Measurements from ENCODE around the gene ARL8A.

The ARL8A gene

DNA sequence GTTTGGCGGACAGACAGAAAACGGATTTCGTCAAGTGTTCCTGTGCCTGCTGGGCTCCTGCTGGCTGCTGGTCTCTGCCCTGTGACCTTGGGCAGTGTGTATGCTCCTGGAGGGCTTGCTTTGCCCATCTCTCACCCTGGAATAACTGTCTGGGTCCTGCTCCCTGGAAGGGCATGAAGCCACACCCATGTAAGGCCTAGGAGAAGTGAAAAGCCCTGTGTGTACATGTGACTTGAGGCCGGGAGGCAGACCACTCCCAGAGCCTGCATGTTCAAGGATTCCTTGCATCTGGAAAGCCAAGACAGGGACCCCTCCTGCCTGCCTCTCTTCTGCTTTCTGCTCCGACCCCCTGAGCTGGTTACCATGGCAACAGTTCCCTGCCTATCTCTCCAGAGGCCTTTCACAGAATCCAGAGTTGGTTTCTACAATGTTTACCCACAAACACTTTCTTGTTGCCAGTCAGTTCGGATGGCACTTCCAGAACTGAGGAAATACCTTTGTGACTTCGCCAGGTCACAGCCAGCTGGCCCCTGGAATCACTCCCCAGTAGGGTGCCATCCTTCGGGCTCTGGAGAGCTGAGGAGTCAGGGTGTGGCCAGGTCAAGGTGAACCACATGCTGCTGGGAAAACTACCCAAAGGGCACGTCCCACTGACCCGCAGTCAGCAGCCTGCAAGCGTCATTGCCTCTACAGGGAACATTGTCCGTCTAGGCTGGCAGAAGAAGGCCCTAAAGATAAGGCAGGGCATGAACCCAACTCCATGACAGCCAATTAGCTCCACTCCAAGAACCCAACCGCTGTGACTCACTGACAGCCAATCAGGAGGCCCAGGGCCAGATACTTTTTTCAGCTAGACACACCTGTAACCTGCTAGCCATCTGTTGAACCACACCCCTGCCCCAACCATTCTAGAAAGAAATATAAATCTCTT lies 36.5 kb downstream of the ARL8A start:
- Histone ChIP-seq H3K4me3 (ENCODE audit: low read length) (no peak overlapping the region), H3K9me3 (ENCODE audit: control insufficient read depth, low read length) (no peaks in the 10 kb centered on the region), H3K27me3 (ENCODE audit: control insufficient read depth, insufficient read depth, low read length) (no peaks in the 10 kb centered on the region), H3K4me1 (ENCODE audit: control insufficient read depth, insufficient read depth, low read length) (peaks cover 67% of the 10 kb centered on the region), H3K9ac (ENCODE audit: low read length) (peak overlapping the region; percentile 95), H3K36me3 (ENCODE audit: control insufficient read depth, insufficient read depth, low read length) (no peaks in the 10 kb centered on the region)

DNA sequence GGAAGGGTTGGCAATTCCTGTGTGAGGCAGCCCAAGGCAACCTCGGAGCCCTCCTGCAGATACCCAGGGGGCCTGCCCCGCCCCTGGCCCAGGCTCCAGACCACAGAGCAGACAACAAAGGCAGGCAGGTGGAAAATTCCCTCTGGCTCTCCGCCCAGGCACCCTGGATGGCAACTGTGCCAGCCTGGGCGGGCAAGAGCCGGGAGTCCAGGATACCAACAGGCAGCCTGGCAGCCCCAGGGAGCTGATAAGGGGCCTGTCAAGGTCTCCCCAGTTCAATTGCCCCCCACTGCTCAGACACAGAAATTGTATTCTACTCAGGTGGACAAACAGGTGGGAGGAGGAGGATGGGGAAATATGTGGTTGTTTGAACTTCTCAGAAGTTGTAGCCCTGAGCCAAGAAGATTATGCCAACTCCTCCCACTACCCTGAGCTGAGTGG lies 37.2 kb downstream of the ARL8A start:
- Histone ChIP-seq H3K9me3 (ENCODE audit: control insufficient read depth, low read length) (no peaks in the 10 kb centered on the region), H3K4me1 (ENCODE audit: control insufficient read depth, insufficient read depth, low read length) (peaks cover 63% of the 10 kb centered on the region), H3K36me3 (ENCODE audit: control insufficient read depth, insufficient read depth, low read length) (no peaks in the 10 kb centered on the region), H3K27me3 (ENCODE audit: control insufficient read depth, insufficient read depth, low read length) (no peaks in the 10 kb centered on the region), H3K4me3 (ENCODE audit: low read length) (no peak overlapping the region), H3K9ac (ENCODE audit: low read length) (peak overlapping the region; percentile 95)

DNA sequence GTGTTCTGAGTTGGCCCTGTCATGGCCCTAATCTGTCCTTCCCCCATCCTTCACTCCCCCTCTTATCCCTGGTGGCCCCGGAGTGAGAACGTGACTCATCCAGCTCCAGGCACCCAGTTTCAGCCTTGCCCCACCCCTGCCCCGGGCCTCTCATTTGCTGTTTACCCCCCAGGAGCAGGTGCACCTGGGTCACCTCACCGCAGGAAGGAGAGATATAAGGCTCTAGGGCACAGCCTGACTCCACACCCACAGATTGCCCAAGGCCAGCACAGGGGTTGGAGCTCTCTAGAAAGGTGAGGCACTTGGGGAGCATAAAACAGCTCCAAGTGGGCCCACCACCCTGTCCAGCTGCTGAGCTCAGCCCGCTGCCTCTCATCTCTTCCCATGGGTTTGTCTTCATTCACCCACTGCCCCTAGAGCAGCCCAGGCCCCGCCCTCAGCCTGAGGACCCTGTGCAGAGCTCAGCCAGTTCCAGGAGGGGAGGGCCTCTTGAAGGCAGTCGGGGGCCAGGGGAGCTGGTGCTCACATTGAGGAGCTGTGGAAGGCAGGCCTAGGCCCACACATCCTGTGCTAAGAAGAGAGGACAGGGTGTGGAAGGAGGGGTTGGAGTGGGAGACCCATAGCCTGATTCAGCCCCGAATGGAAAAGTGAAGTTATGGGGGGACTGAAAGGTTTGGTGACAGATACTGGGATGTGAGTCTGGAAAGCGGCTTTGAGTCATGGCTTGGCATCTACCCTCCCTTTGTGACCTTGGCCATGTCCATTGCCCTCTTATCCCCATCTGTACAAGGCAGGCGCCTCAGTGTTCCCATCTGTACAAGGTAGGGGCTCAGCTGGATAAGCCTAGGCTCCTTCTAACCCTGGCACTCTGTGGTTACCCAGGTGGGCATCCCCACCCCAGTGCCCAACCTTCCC lies 37.9 kb downstream of the ARL8A start:
- Histone ChIP-seq H3K4me3 (ENCODE audit: low read length) (peak overlapping the region; percentile 44), H3K27me3 (ENCODE audit: control insufficient read depth, insufficient read depth, low read length) (no peaks in the 10 kb centered on the region), H3K9me3 (ENCODE audit: control insufficient read depth, low read length) (no peaks in the 10 kb centered on the region), H3K4me1 (ENCODE audit: control insufficient read depth, insufficient read depth, low read length) (peaks cover 65% of the 10 kb centered on the region), H3K36me3 (ENCODE audit: control insufficient read depth, insufficient read depth, low read length) (no peaks in the 10 kb centered on the region), H3K9ac (ENCODE audit: low read length) (peak overlapping the region; percentile 95)

DNA sequence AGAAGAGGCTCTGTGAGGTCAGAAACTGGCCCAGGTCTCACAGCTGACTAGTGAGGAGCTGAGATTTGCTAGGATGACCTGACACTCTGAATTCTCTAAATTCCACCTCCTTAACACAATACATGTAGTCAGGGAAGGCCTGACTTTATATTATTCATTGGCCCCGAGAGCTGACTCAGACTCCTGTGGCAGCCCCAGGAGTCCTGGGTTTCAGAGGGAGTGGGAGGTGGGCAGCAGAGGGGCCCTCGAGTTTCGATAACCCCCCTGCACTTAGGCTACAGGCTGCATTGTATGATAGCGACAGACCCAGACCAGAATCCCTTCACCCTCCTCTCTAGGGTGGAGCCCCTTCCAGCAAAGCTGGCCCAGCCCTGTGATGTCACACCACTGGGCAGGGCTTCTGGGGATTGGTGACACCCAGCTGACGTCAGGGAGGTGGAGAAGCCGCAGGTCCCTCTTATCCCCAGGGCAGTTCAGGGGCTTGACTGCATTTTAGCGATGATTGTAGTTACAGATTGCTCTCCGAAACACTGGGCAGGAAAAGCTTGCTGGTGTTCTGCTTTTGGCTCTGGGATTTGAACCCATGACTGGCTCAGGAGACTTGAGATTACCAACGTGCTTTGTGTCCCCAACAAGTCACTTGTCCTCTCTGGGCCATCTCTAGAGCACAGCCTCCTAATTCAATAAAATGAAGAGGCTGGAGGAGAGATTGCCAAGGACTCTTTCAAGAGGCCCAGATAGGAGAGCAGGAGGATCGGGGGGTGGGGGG lies 38.8 kb downstream of the ARL8A start:
- Histone ChIP-seq H3K9ac (ENCODE audit: low read length) (peak overlapping the region; percentile 95), H3K27me3 (ENCODE audit: control insufficient read depth, insufficient read depth, low read length) (no peaks in the 10 kb centered on the region), H3K36me3 (ENCODE audit: control insufficient read depth, insufficient read depth, low read length) (no peaks in the 10 kb centered on the region), H3K4me1 (ENCODE audit: control insufficient read depth, insufficient read depth, low read length) (peaks cover 73% of the 10 kb centered on the region), H3K9me3 (ENCODE audit: control insufficient read depth, low read length) (no peaks in the 10 kb centered on the region), H3K4me3 (ENCODE audit: low read length) (peak overlapping the region; percentile 21)

DNA sequence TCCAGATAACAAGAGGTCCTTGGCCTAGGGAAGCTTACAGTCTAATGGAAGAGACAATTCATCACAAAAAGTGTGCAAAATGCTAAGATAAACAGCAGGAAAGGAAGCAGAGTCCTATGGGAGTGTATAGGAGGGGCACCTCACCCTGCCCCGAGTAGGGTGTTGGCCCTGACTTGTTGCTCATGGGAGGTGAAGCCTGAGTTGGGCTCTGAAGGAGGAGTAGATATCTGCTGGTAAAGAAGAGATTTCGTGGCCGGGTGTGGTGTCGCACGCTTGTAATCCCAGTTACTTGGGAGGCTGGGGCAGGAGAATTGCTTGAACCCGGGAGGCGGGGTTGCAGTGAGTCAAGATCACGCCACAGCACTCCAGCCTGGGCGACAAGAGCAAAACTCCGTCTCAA lies 40.5 kb downstream of the ARL8A start:
- Histone ChIP-seq H3K36me3 (ENCODE audit: control insufficient read depth, insufficient read depth, low read length) (no peaks in the 10 kb centered on the region), H3K9me3 (ENCODE audit: control insufficient read depth, low read length) (no peaks in the 10 kb centered on the region), H3K27me3 (ENCODE audit: control insufficient read depth, insufficient read depth, low read length) (no peaks in the 10 kb centered on the region), H3K4me3 (ENCODE audit: low read length) (no peak overlapping the region), H3K4me1 (ENCODE audit: control insufficient read depth, insufficient read depth, low read length) (peaks cover 64% of the 10 kb centered on the region), H3K9ac (ENCODE audit: low read length) (no peak overlapping the region)

DNA sequence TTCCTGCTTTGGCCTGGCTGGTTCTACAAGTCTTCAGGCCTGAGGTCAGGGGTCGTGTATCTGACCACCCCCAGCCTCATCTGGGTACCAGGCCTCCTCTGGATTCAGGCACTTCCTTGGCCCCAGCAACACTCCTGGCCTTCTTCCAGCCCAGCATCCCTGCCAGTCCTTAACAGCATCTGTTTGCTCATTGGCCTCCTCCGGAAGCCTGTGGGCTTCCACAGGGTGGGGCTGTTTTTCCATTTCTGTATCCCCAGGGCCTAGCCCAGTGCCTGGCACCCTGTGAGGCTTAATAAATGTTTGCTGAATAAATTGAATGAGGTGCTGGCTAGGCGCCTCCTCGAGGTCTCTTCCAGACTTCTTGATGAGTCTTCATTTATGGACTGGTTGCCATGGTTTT lies 43.4 kb downstream of the ARL8A start:
- no peaks in the 10 kb centered on the region for H3K27me3 ChIP-seq (ENCODE audit: control insufficient read depth, insufficient read depth, low read length)
- no peaks in the 10 kb centered on the region for H3K36me3 ChIP-seq (ENCODE audit: control insufficient read depth, insufficient read depth, low read length)
- no peaks in the 10 kb centered on the region for H3K9me3 ChIP-seq (ENCODE audit: control insufficient read depth, low read length)
- peak overlapping the region; percentile 35 for H3K9ac ChIP-seq (ENCODE audit: low read length)
- H3K4me1 ChIP-seq (ENCODE audit: control insufficient read depth, insufficient read depth, low read length): peaks cover 35% of the 10 kb centered on the region
- H3K4me3 ChIP-seq (ENCODE audit: low read length): no peak overlapping the region

DNA sequence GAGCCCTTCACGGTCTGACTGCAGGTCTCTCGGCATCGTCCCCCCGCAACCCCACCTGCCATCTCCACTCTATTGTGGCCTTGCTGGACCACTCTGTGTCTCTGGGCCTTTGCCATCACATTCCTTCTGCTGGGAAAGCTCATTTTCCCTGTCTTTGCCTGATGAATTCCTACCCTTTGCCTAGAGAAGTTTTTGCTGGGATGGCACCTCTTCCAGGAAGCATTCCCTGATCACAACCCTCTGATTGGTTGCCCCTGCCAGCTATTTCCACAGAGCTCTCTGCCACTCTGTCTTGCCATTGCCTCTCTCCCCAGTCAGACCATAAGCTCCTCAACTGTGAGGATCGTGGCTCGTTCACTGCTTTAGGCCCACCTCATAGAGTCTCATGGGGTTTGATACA lies 50.7 kb downstream of the ARL8A start:
- H3K36me3 ChIP-seq (ENCODE audit: control insufficient read depth, insufficient read depth, low read length): no peaks in the 10 kb centered on the region
- H3K9ac ChIP-seq (ENCODE audit: low read length): no peak overlapping the region
- H3K4me3 ChIP-seq (ENCODE audit: low read length): no peak overlapping the region
- no peaks in the 10 kb centered on the region for H3K4me1 ChIP-seq (ENCODE audit: control insufficient read depth, insufficient read depth, low read length)
- no peaks in the 10 kb centered on the region for H3K9me3 ChIP-seq (ENCODE audit: control insufficient read depth, low read length)
- no peaks in the 10 kb centered on the region for H3K27me3 ChIP-seq (ENCODE audit: control insufficient read depth, insufficient read depth, low read length)

DNA sequence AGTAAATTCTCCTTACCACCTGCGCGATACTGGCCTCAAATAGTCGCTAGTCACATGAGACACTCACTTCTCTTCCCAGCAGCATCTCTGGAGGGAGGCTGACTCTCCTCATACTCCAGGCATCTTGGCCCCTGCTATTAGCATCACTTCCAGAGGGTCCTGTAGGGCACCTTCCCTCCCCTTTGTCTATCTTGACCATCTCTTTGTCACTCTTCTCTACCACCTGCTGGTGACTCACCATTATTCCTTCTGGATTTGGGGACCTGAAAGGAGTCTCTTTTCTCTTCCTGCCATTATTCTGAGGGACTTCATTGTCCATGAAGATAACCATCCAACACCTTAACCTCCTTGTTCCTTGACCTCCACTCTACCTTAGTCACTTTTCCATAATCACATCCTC lies 53.5 kb downstream of the ARL8A start:
- Histone ChIP-seq H3K36me3 (ENCODE audit: control insufficient read depth, insufficient read depth, low read length) (no peaks in the 10 kb centered on the region), H3K9ac (ENCODE audit: low read length) (no peak overlapping the region), H3K27me3 (ENCODE audit: control insufficient read depth, insufficient read depth, low read length) (no peaks in the 10 kb centered on the region)

DNA sequence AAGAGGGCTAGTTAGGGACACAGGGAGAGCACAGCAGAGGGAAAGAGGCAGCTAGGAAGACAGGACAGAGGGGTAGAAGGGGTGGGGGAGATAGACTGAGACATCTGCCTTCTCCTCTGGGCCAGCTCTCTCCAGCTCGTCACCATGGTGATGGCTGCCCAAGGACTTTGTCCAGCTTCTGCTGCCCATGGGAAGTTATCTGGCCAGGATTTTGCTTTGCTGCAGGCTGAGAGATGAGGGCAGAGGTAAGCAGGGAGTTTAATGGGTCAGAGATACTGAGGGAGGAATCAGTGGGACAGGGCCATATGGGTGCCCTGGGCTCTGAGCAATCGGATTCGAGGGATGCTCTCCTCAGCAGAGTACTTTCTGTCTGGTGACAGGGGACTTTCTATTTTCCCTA lies 56.3 kb downstream of the ARL8A start:
- peaks cover 44% of the 10 kb centered on the region for H3K4me1 ChIP-seq (ENCODE audit: control insufficient read depth, insufficient read depth, low read length)
- H3K9me3 ChIP-seq (ENCODE audit: control insufficient read depth, low read length): no peaks in the 10 kb centered on the region
- H3K4me3 ChIP-seq (ENCODE audit: low read length): no peak overlapping the region
- no peak overlapping the region for H3K9ac ChIP-seq (ENCODE audit: low read length)
- H3K36me3 ChIP-seq (ENCODE audit: control insufficient read depth, insufficient read depth, low read length): no peaks in the 10 kb centered on the region
- no peaks in the 10 kb centered on the region for H3K27me3 ChIP-seq (ENCODE audit: control insufficient read depth, insufficient read depth, low read length)

More for the DNA sequence above, 53.5 kb downstream of the ARL8A start:
- Histone ChIP-seq H3K4me3 (ENCODE audit: low read length) (no peak overlapping the region), H3K9me3 (ENCODE audit: control insufficient read depth, low read length) (no peaks in the 10 kb centered on the region), H3K4me1 (ENCODE audit: control insufficient read depth, insufficient read depth, low read length) (peaks cover 25% of the 10 kb centered on the region)

DNA sequence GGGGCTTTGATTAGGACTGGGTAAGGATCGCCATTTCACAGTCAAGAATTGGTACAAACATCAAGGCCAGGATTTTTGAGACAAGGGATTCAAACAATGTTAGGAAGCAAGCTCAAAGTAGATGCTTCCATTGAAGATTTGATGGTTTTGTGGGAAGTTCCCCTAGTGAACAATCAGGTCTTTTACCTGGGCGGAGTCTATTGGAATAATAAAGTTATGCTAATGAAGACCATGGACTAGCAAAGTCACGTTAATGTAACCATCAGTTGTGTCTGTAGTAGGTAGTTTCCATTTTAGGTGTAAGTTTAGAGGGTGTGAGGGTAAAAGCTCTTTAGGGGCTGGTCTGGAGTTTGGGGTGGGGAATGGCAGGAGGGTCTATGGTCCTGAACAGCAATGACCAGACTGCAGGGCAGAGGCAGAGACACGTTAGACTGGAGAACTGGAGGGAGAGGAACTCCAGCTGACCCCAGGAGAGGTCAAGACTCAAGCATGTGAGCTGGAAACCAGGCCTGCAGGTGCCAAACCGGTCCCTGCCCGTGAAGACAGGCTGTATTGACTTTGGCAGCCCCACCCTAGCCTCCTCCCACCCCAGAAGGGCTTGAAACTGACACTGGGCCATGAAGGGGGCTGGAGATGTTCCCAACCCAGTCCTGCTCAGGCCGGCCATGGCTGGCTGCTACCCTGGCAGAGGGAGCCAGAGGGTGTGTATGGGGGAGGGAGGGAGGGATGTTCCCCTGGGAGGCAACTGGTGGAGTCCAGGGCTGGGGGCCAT lies 57.8 kb downstream of the ARL8A start:
- Histone ChIP-seq H3K4me3 (ENCODE audit: low read length) (no peak overlapping the region), H3K9ac (ENCODE audit: low read length) (peak overlapping the region; percentile 59), H3K9me3 (ENCODE audit: control insufficient read depth, low read length) (no peaks in the 10 kb centered on the region), H3K27me3 (ENCODE audit: control insufficient read depth, insufficient read depth, low read length) (no peaks in the 10 kb centered on the region), H3K4me1 (ENCODE audit: control insufficient read depth, insufficient read depth, low read length) (peaks cover 52% of the 10 kb centered on the region), H3K36me3 (ENCODE audit: control insufficient read depth, insufficient read depth, low read length) (no peaks in the 10 kb centered on the region)
